Mucosa of stomach (tissue), 1 donor: Measurements from ENCODE around the gene SH3BGRL2.
"Not testable (repeated sequence)": the region's sequence is repeated elsewhere in the genome, so short reads cannot be mapped to it uniquely, and the experiment has no call there.

Source experiments
- H3K27me3 ChIP-seq: one replicate; pipeline ENCODE4 v1.7.0; 2013; ENCODE audit warnings: mild to moderate bottlenecking, low read length; ENCODE audit not compliant: control insufficient read depth, insufficient read depth
- H3K36me3 ChIP-seq: one replicate; pipeline ENCODE4 v1.7.0; 2013; ENCODE audit warnings: low read length; ENCODE audit not compliant: control insufficient read depth, insufficient read depth
- H3K4me1 ChIP-seq: one replicate; pipeline ENCODE4 v1.7.0; 2013; ENCODE audit warnings: mild to moderate bottlenecking, low read length; ENCODE audit not compliant: control insufficient read depth, insufficient read depth
- H3K4me3 ChIP-seq: one replicate; pipeline ENCODE4 v1.7.0; 2013; ENCODE audit warnings: low read length
- H3K9ac ChIP-seq: one replicate; pipeline ENCODE4 v1.7.0; 2013; ENCODE audit warnings: mild to moderate bottlenecking, low read length, moderate library complexity
- H3K9me3 ChIP-seq: one replicate; pipeline ENCODE4 v1.7.0; 2013; ENCODE audit warnings: mild to moderate bottlenecking, low read length, moderate library complexity; ENCODE audit not compliant: control insufficient read depth
- donor health status: Pancreatic carcinoma.

The SH3BGRL2 gene

GRCh38 chr6:79742030-79742429 is 110.9 kb downstream of the SH3BGRL2 start:
- no peak overlapping the region for H3K9ac ChIP-seq
- H3K4me1 ChIP-seq = no peaks in the 10 kb centered on the region
- no peaks in the 10 kb centered on the region for H3K9me3 ChIP-seq
- no peaks in the 10 kb centered on the region for H3K27me3 ChIP-seq
- no peak overlapping the region for H3K4me3 ChIP-seq
- H3K36me3 ChIP-seq = no peaks in the 10 kb centered on the region

DNA sequence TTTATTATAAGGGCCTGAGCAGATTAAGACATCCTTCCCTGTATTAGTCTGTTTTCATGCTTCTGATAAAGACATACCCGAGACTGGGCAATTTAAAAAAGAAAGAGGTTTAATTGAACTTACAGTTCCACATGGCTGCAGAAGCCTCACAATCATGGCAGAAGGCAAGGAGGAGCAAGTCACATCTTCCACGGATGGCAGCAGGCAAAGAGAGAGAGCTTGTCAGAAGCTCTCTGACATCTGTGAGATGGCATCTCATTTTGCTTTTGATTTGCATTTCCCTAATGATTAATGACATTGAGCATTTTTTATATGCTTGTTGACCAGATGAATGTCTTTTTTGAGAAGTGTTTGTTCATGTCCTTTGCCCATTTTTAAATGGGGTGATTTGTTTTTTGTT is 114.2 kb downstream of the SH3BGRL2 start:
- H3K4me3 ChIP-seq, H3K4me1 ChIP-seq, H3K9ac ChIP-seq: not testable (repeated sequence)

GRCh38 chr6:79746325-79746724 is 115.2 kb downstream of the SH3BGRL2 start:
- not testable (repeated sequence) for H3K27me3 ChIP-seq, H3K36me3 ChIP-seq, H3K9me3 ChIP-seq, H3K9ac ChIP-seq, H3K4me1 ChIP-seq, H3K4me3 ChIP-seq

More for the DNA sequence above, 114.2 kb downstream of the SH3BGRL2 start:
- not testable (repeated sequence) for H3K36me3 ChIP-seq, H3K27me3 ChIP-seq, H3K9me3 ChIP-seq

- no peaks in the 10 kb centered on the region for H3K4me1 ChIP-seq
- no peak overlapping the region for H3K9ac ChIP-seq
- no peaks in the 10 kb centered on the region for H3K36me3 ChIP-seq
- H3K9me3 ChIP-seq = no peaks in the 10 kb centered on the region
- no peaks in the 10 kb centered on the region for H3K27me3 ChIP-seq
- H3K4me3 ChIP-seq = no peak overlapping the region
Observed at GRCh38 chr6:79750806-79751205, 119.7 kb downstream of the SH3BGRL2 start.
